H1 (cell line): ENCODE results near the gene TMEM127. TPM values are rescaled to one million over a fixed set of nuclear protein-coding genes. Genes with fewer than 3 reads are reported as not detected.

Source experiments
- CHD1 ChIP-seq: IDR thresholded peaks from 2 replicates; pipeline ENCODE4 v1.6.1; 2012; ENCODE audit warnings: low read depth, low read length, improper control_type of control experiment
- CTBP2 ChIP-seq: IDR thresholded peaks from 2 replicates; pipeline ENCODE4 v1.7.0; 2011; ENCODE audit warnings: borderline replicate concordance, mild to moderate bottlenecking, moderate library complexity, mixed read lengths, low read length; ENCODE audit not compliant: insufficient read depth, insufficient read length
- PHF8 ChIP-seq: fragments of 200-600 bp; sonication (generic); conservative IDR thresholded peaks from 2 replicates; pipeline ENCODE4 v1.7.1; 2012; ENCODE audit warnings: low read depth, mild to moderate bottlenecking, inconsistent platforms, low read length, moderate library complexity
- SP4 ChIP-seq: IDR thresholded peaks from 2 replicates; pipeline ENCODE4 v1.6.1; 2012; ENCODE audit warnings: low read length, inconsistent platforms
- polyA plus RNA-seq, 7 experiments: library from polyadenylated mRNA; depleted of rRNA in 3 of 7; stranded (reverse) in 5 of 7; unstranded in 2 of 7; fragments of >200 nt in 5 of 7; fragments of 200-250 nt in 2 of 7; gene quantifications; 1 replicate in 5 of 7; 2 replicates in 1 of 7; 4 replicates in 1 of 7; pipeline versions ENCODE4 v1.2.1 to v1.2.3, GENCODE V29; 2011 to 2013; ENCODE audit warnings: missing spikeins in 2 of 7, mixed read lengths in 2 of 7
- total RNA-seq: library from RNA; stranded (reverse); fragmentation: NEBNext Ultra II Directional; extraction: Animal tissue kit (Norgen Biotek cat#: 25700); gene quantifications from 2 replicates; pipeline ENCODE4 v1.2.1, GENCODE V29; 2021

TMEM127 gene
- total and polyA plus RNA-seq, 2 of the 8 experiments (the other 6 are each of a cell fraction or from before 2014, with no cell fraction given): 25.0 to 41.0 TPM

DNA sequence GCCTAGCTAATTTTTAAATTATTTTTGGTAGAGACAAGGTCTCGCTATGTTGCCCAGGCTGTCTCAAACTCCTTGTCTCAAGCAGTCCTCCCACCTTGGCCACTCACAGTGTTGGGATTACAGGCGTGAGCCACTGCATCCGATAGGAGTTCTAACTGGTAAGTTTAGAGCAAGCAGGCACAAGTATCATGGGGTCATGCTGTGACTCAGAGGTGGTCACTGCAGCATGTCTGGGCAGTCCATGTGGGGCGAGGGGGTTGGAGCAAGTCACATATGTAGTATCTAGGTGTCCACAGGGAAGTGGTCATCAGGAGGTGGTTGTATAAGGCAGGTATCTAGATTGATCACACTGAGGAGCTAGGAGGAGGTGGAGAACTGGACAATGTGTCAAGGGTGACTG lies 34.5 kb downstream of the TMEM127 start (continued):
- TF ChIP-seq CHD1 (no peak), CTBP2 (no peak), SP4 (no peak), PHF8 (no peak)
